SK-N-SH (cell line): ENCODE data around the gene PBRM1. TPM values are rescaled to one million over a fixed set of nuclear protein-coding genes. Genes with fewer than 3 reads are reported as not detected.
A peak's percentile ranks its signal among the peaks of the same experiment; 100 is the strongest.

ENCODE experiments used
- CTCF ChIA-PET: fragments of 300-600, 350-600 bp; formaldehyde crosslinking; extraction: SDS; loops from one replicate; lab custom pipeline; 2021; lab: Yijun Ruan, JAX
- POLR2A ChIA-PET: fragments of 350-600 bp; sonication (Branson Sonifier 250); formaldehyde crosslinking; extraction: SDS; loops from one replicate; lab custom pipeline; 2020; ENCODE audit warnings: antibody characterized with exemption, inconsistent platforms; lab: Yijun Ruan, JAX
- DNase-seq: peaks from one replicate; pipeline ENCODE4 v3.0.0; 2012
- H2AFZ ChIP-seq: fragments of 200-600 bp; sonication (generic); 2 replicates; pipeline ENCODE4 v1.8.1; 2016; ENCODE audit warnings: antibody characterized with exemption, mild to moderate bottlenecking, low read depth
- H3F3A ChIP-seq: fragments of 200-600 bp; sonication (generic); replicated peaks from 2 replicates; pipeline ENCODE3; 2016; ENCODE audit warnings: antibody characterized with exemption, mild to moderate bottlenecking; ENCODE audit not compliant: insufficient read depth
- H3K27ac ChIP-seq, 2 experiments: fragments of 200-500 bp in 1 of 2; fragments of 200-600 bp in 1 of 2; sonication (Bioruptor generic) in 1 of 2; sonication (generic), shearing (Covaris generic) in 1 of 2; 2 replicates each; pipeline versions ENCODE4 v1.5.1 to v1.6.1; 2014 to 2016; ENCODE audit warnings: low read depth in 2 of 2, inconsistent platforms in 1 of 2, low read length in 1 of 2, mild to moderate bottlenecking in 1 of 2, mixed read lengths in 1 of 2
- H3K27me3 ChIP-seq: fragments of 200-600 bp; sonication (generic), shearing (Covaris generic); 2 replicates; pipeline ENCODE4 v1.6.1; 2016; ENCODE audit warnings: mixed run types; ENCODE audit not compliant: insufficient read depth
- H3K36me3 ChIP-seq, 2 experiments: fragments of 200-500 bp in 1 of 2; fragments of 200-600 bp in 1 of 2; sonication (Bioruptor generic) in 1 of 2; sonication (generic) in 1 of 2; replicated peaks in 1 of 2; 2 replicates each; pipeline versions ENCODE3 to v1.5.1; 2014 to 2016; ENCODE audit warnings: low read length in 1 of 2, mild to moderate bottlenecking in 1 of 2; ENCODE audit not compliant: insufficient read depth in 2 of 2, control insufficient read depth in 1 of 2
- H3K4me1 ChIP-seq, 2 experiments: fragments of 200-500 bp in 1 of 2; fragments of 200-600 bp in 1 of 2; sonication (Bioruptor generic) in 1 of 2; sonication (generic), shearing (Covaris generic) in 1 of 2; 2 replicates each; pipeline versions ENCODE4 v1.5.1 to v1.6.1; 2014 to 2016; ENCODE audit warnings: low read depth in 1 of 2, low read length in 1 of 2, mixed run types in 1 of 2; ENCODE audit not compliant: insufficient read depth in 2 of 2, control insufficient read depth in 1 of 2
- H3K4me2 ChIP-seq: fragments of 200-600 bp; sonication (generic), shearing (Covaris generic); 2 replicates; pipeline ENCODE4 v1.6.1; 2017; ENCODE audit warnings: mixed run types
- H3K4me3 ChIP-seq, 2 experiments: fragments of 200-500 bp in 1 of 2; fragments of 200-600 bp in 1 of 2; sonication (Bioruptor generic) in 1 of 2; sonication (generic), shearing (Covaris generic) in 1 of 2; 2 replicates each; pipeline versions ENCODE4 v1.5.1 to v1.8.1; 2014 to 2016; ENCODE audit warnings: low read depth in 2 of 2, inconsistent platforms in 1 of 2, low read length in 1 of 2, mild to moderate bottlenecking in 1 of 2, mixed read lengths in 1 of 2, moderate library complexity in 1 of 2
- H3K79me2 ChIP-seq: fragments of 200-600 bp; sonication (generic); 2 replicates; pipeline ENCODE4 v1.8.1; 2017; ENCODE audit warnings: mild to moderate bottlenecking; ENCODE audit not compliant: insufficient read depth
- H3K9ac ChIP-seq: fragments of 200-600 bp; sonication (generic); 2 replicates; pipeline ENCODE4 v1.6.1; 2017; ENCODE audit warnings: mixed run types
- H3K9me2 ChIP-seq: fragments of 200-600 bp; sonication (generic); 2 replicates; pipeline ENCODE4 v1.6.1; 2017; ENCODE audit warnings: mixed run types
- H3K9me3 ChIP-seq: fragments of 200-600 bp; sonication (generic); 2 replicates; pipeline ENCODE4 v1.6.1; 2017; ENCODE audit warnings: mixed run types, mild to moderate bottlenecking, moderate library complexity
- H4K20me1 ChIP-seq: fragments of 200-600 bp; sonication (generic); 2 replicates; pipeline ENCODE4 v1.6.1; 2017; ENCODE audit warnings: mild to moderate bottlenecking, mixed run types; ENCODE audit not compliant: insufficient read depth
- CHD2 ChIP-seq: fragments of 150-350 bp; IDR thresholded peaks from 2 replicates; pipeline ENCODE4 v1.6.1; 2018; ENCODE audit warnings: low read length; ENCODE audit not compliant: partially characterized antibody
- ELF1 ChIP-seq: IDR thresholded peaks from 2 replicates; pipeline ENCODE4 v1.4.0; 2012
- EZH2phosphoT487 ChIP-seq: fragments of 200-600 bp; sonication (generic); IDR thresholded peaks from 2 replicates; pipeline ENCODE4 v1.6.1; 2017; ENCODE audit warnings: low read depth, mixed run types, mild to moderate bottlenecking, antibody characterized with exemption, moderate library complexity, borderline replicate concordance
- FOSL2 ChIP-seq: IDR thresholded peaks from 2 replicates; pipeline ENCODE4 v1.4.0; 2012; ENCODE audit warnings: low read depth, mild to moderate bottlenecking, moderate library complexity, borderline replicate concordance
- GATA2 ChIP-seq: sonication (generic); formaldehyde crosslinking; IDR thresholded peaks from 2 replicates; pipeline ENCODE4 v1.5.0; 2020; ENCODE audit warnings: mild to moderate bottlenecking, missing genetic modification reagents
- IRF3 ChIP-seq: fragments of 150-350 bp; IDR thresholded peaks from 2 replicates; pipeline ENCODE4 v1.6.1; 2016; ENCODE audit warnings: mild to moderate bottlenecking, low read depth, low read length
- MAX ChIP-seq: IDR thresholded peaks from 2 replicates; pipeline ENCODE4 v1.4.0; 2012; ENCODE audit warnings: low read depth
- MEF2A ChIP-seq: IDR thresholded peaks from 2 replicates; pipeline ENCODE4 v1.4.0; 2012; ENCODE audit warnings: low read depth, borderline replicate concordance
- NFIC ChIP-seq: IDR thresholded peaks from 2 replicates; pipeline ENCODE4 v1.4.0; 2012; ENCODE audit warnings: borderline replicate concordance
- NRF1 ChIP-seq: IDR thresholded peaks from 2 replicates; pipeline ENCODE4 v1.6.1; 2012; ENCODE audit warnings: low read depth, mild to moderate bottlenecking, low read length
- REST ChIP-seq: IDR thresholded peaks from 2 replicates; pipeline ENCODE4 v1.6.1; 2012; ENCODE audit warnings: mild to moderate bottlenecking, low read depth, low read length, moderate library complexity
- SMC3 ChIP-seq: IDR thresholded peaks from 2 replicates; pipeline ENCODE4 v1.6.1; 2012; ENCODE audit warnings: low read depth, low read length, improper control_type of control experiment
- TAF1 ChIP-seq: IDR thresholded peaks from 2 replicates; pipeline ENCODE4 v1.6.1; 2012; ENCODE audit warnings: low read depth, mild to moderate bottlenecking, low read length, moderate library complexity, borderline replicate concordance
- TCF12 ChIP-seq: IDR thresholded peaks from 2 replicates; pipeline ENCODE4 v1.4.0; 2012
- TEAD4 ChIP-seq: IDR thresholded peaks from 2 replicates; pipeline ENCODE4 v1.4.0; 2012; ENCODE audit warnings: mild to moderate bottlenecking, borderline replicate concordance; ENCODE audit not compliant: insufficient read depth
- YY1 ChIP-seq: IDR thresholded peaks from 2 replicates; pipeline ENCODE4 v1.4.0; 2012; ENCODE audit warnings: low read depth, mild to moderate bottlenecking
- WGBS: methylation state at CpG from one replicate; pipeline ENCODE4 v1.1.6; 2017; ENCODE audit warnings: low lambda C conversion rate; 5-methylcytosine and 5-hydroxymethylcytosine counted together
- polyA plus RNA-seq, 3 experiments: library from polyadenylated mRNA; depleted of rRNA; stranded (reverse); fragments of >200 nt; gene quantifications; 2 replicates each; pipeline ENCODE4 v1.2.3, GENCODE V29; 2012

Gene PBRM1
- polyA plus RNA-seq, 1 of the 3 experiments (the other 2 are of a cell fraction): 14.3 TPM

DNA sequence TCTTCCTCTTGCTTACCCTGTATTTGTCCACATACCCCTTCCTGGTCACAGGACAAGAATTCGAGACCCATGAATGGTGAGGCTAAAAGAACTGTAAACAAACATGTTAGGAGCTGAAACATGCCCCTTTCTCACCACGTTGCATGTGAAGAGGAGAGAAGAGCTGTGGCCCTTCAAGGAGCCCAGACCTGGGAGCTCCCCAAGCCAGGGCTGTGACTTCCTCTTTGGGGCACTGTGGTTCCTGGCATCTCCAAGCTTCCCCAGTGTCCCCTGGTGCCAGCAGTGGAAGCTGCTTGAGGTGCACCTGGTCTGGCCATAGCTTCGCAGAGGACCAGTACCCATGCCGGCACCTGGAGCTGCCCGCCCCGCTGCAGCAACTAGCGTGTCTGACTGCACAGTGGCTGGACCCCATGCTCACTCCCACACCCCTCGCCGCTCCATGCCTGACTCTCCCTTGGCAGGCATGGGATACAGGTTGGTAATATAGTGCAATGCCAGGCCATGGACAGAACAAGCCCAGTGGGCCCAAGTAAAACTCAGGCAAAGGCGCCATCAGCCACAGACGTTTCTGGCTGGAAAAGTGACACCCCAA lies 30.1 kb upstream of the PBRM1 start (continued):
- TF ChIP-seq CHD2 (no peak), TCF12 (no peak), GATA2 (CRISPR knock-in tag) (no peak), NFIC (no peak), MAX (no peak), FOSL2 (no peak), SMC3 (no peak), NRF1 (no peak), TAF1 (no peak), MEF2A (no peak)
- TF ChIP-seq, all 33 proteins: peak for 0

DNA sequence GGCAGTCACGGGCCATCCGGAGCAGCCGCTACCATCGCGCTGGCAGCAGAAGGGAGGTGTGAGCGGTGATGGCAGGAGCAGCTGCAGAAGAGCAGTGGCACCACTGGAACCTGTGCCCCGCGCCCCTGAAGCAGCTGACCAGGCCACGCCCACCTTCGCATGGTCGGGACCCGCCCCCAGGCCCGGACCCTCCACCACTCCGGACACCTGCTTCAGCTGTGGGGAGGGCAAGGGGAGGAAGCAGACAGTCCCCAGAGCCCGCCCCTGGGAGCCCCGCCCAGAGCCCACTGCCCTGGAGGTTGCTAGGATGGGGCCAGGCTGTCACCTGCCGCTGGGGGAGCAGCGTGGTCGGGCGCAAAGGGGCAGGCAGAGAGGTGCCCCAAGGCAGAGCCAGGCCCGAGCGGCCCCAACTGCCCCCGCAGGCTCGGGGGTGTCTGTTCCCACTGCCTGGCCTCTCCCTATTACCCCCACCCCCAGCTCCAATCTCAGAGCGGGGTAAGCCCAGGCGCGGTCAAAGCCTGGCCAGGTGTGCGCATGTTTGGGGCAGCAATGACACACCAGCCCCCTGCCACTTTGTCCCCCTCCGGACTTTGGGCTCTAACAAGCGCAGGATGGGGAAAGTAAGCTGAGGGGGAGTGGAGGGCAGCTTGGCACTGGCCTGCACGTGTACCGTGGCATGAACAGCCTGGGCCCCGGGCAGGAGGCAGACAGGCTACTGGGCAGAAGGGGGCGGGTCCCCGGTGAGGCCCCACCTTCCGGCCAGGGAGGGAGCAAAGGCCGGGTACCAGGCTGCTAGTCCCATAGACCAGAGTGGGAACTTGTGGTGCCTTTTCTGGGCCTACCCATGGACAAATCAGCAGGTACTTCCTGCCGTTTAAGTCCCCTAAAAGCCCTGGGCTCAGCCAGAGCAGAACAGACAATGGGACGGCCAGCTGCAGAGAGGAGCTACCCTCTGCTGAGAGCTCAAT lies 28.9 kb upstream of the PBRM1 start:
- peaks cover 12% of the 10 kb centered on the region for H3F3A ChIP-seq
- peaks cover under 1% of the 10 kb centered on the region; the same call in 1 of the 2 replicates for H3K9me3 ChIP-seq
- H3K4me2 ChIP-seq: no peak overlapping the region
- H4K20me1 ChIP-seq: no peaks in the 10 kb centered on the region
- H3K9ac ChIP-seq: no peak overlapping the region
- H3K27ac ChIP-seq: no peak overlapping the region
- H3K4me3 ChIP-seq: no peak overlapping the region
- TF ChIP-seq TCF12 (no peak), NRF1 (no peak), FOSL2 (no peak)
- peaks cover 11 to 26% of the 10 kb centered on the region in 2 experiments for H3K36me3 ChIP-seq
- H3K27me3 ChIP-seq: no peaks in the 10 kb centered on the region
- 90% methylated on average over 22 of the region's 39 CpGs for WGBS
- no peaks in the 10 kb centered on the region for H3K79me2 ChIP-seq
- no peaks in the 10 kb centered on the region for H3K4me1 ChIP-seq
- DNase-seq: peak; percentile 27
- no peaks in the 10 kb centered on the region for H3K9me2 ChIP-seq
- POLR2A ChIA-PET: no interaction called here
- no peak overlapping the region for H2AFZ ChIP-seq
- CTCF ChIA-PET: interaction anchor here (1.0 to 2.0 kb wide), 2 partner anchors 8 to 13 kb away, joined by 3 to 5 read pairs; partner anchors contain the start of genes GLT8D1 and SPCS1

DNA sequence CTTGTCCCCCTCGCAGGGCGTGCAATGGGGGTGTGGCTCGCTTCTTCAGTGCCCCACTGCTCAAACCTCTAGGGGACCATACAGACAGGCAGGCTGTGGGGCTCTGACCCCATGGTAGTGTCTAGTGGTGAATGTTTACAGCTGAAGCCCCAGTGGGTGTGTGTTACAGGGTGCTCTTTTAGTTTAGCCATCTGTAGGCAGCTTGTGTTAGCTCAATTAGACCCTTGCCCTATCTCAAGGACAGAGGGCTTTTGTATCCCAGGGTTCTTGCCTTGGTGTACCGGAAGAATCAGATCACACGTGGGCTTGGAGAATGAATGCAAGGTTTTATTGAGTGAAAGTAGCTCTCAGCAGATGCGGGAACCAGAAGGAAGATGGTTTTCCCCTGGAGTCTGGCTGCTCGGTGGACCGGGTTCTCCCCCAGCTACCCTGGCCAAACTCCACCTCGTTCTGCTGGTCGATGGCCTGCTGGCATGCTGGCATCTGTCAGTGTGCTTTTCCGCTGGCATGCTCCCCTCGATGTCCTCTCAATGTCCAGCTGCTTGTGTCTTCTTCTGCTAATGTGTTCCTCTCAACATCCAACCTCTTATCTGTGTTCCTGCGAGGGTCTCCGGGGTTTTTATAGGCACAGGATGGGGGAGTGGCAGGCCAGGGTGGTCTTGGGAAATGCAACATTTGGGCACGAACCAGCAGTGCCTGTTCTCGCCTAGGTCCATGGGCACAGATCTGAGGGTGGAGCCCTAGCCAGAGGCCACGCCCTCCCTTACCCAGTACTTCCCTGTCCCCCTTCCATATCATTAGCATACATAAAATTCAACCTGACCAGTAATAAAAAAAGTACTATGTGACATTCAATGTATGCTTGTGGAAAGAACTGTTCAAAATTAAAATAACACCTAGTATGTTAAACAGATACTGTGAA lies 26.8 kb upstream of the PBRM1 start:
- Histone ChIP-seq H2AFZ (no peak overlapping the region), H3K27ac (no peak overlapping the region), H3K4me2 (no peak overlapping the region), H3K79me2 (peaks cover 13% of the 10 kb centered on the region), H3K9me3 (no peaks in the 10 kb centered on the region), H3K9me2 (no peaks in the 10 kb centered on the region), H3K9ac (no peak overlapping the region), H3K36me3 (peaks cover 20 to 38% of the 10 kb centered on the region in 2 experiments), H3K4me3 (no peak overlapping the region), H4K20me1 (no peaks in the 10 kb centered on the region), H3K4me1 (peaks cover 5 to 6% of the 10 kb centered on the region in 2 experiments), H3K27me3 (no peaks in the 10 kb centered on the region), H3F3A (peaks cover 12% of the 10 kb centered on the region)
- WGBS: 95% methylated on average over 12 of the region's 17 CpGs
- ChIA-PET CTCF (no interaction called here), POLR2A (no interaction called here)
- no peak for DNase-seq
- TF ChIP-seq CHD2 (no peak), ELF1 (no peak), YY1 (no peak), NRF1 (no peak), NFIC (no peak), TEAD4 (no peak), REST (no peak), MEF2A (no peak), EZH2phosphoT487 (no peak), IRF3 (no peak)
